NCI-H82 (cell line): ENCODE results near the gene GIGYF2.
A peak's percentile ranks its signal among the peaks of the same experiment; 100 is the strongest.
"Not testable (repeated sequence)": the region's sequence is repeated elsewhere in the genome, so short reads cannot be mapped to it uniquely, and the experiment has no call there.

Experiments
- DNase-seq: peaks from one replicate; lab custom pipeline; 2025; lab: John Stamatoyannopoulos, UW

The GIGYF2 gene

DNA sequence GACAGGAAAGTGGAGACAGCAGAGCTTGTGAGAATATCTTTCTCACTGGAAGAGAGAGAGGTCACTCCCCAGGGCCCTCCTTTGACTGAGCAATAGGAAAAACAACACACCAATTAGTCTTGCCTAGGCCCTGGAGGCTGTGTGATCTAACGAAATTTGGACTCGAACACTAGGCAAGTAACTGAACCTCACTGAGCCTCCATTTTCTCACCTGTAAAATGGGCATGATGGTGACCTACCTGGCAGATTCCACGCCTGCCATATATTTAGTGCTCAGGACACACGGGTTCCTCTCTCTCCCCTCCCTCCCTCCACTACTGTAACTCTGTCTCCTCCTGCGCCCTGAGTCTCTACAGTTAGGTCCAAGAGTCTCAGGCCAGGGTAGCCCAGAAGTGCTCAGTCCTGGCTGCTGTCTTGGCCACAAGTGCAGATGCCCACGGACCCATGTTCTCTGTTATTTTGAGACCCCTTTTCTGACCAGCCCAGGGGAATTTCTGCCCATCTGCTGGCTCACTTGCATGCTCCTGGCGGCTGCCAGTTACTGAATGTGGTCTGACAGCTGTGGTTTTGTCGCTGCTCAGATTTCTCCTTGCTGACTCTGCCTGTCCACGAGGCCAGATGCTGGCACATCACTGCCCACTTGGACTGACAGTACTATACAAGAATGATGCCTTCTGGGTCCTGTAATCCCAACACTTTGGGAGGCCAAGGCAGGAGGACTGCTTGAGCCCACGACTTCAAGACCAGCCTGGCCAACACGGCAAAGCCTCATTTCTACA is 9.6 kb upstream of the GIGYF2 start:
- no peak for DNase-seq

GRCh38 chr2:232688201-232688600 is 8.9 kb upstream of the GIGYF2 start:
- no peak for DNase-seq

GRCh38 chr2:232689152-232689910 is 7.8 kb upstream of the GIGYF2 start:
- DNase-seq = peak; percentile 28

DNA sequence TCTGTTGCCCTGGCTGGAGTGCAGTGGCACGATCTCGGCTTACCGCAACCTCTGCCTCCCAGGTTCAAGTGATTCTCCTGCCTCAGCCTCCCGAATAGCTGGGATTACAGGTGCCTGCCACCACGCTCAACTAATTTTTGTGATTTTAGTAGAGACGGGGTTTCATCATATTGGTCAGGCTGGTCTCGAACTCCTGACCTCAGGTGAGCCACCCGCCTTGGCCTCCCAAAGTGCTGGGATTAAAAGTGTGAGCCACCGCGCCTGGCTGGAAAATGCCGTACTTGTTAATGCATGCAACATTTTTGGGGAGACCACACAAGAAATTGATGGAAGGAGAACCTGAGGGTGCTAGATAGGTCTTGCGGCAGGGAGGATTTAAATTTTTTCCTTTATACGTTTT is 6.0 kb upstream of the GIGYF2 start:
- not testable (repeated sequence) for DNase-seq

DNA sequence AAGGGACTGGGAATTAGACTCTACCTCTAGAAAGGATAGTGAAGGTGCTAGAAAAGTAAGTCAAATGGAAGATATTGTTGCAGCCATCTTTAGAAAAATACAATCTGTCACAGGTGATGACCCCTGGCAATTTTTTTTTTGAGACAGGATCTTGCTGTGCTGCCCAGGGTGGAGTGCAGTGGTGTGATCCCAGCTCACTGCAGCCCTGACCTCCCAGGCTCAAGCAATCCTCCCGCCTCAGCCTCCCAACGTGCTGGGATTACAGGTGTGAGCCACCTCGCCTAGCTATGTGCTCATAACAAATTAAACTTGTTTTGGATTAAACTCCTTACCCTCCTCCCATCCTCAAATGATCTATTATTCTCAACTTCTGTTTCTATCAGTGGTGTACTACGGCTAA is 3.8 kb upstream of the GIGYF2 start:
- no peak for DNase-seq

- peak; percentile 54 for DNase-seq
Measured at GRCh38 chr2:232696609-232697058, 497 bp upstream of the GIGYF2 start.

GRCh38 chr2:232697807-232698110 is 628 bp downstream of the GIGYF2 start:
- peak; percentile 65 for DNase-seq

DNA sequence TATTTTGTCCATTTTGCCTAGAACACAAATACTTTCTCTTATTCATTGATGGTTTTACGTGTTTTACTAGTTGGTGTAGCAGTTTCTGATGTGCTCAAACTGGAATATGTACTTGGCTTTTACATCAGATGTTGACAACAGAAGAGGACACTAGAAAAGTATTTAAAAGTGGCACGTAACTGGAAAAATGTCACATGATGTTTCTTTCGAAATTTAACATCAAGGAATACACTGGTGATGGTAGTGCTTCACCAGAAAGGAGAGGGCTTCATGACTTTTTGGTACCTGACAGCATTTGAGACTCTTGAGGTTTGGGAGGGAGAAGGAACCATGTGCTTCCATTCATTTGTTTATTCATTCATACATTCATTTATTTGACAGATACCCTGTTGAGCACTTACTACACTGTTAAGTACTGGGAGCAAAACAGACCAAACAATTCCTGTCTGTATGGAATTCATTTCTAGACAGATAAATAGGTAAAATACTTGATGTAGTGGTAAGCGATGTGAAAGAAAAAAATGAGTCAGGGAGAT is 1.5 kb downstream of the GIGYF2 start:
- no peak for DNase-seq

GRCh38 chr2:232699110-232699509 is 2.0 kb downstream of the GIGYF2 start:
- DNase-seq = peak; percentile 40

GRCh38 chr2:232700154-232700553 is 3.0 kb downstream of the GIGYF2 start:
- DNase-seq = no peak

DNA sequence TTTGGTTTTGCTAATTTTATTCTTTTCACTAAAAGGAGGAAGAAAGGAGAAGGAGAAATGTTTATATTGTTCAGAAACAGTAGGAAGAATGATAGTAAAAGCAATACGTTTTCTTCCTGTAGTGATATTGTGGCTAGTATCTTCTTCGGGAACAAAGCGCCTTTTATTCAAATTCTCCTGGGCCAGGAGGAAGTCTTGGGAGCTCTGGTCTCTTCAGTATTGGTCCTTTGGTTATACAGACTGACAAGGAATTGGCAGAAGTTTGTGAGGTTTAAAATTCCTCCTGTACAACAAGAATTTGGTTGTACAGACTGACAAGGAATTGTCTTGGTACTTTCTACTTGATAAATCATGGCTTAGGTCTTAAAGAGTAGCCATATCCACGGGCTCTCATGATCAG is 9.9 kb downstream of the GIGYF2 start:
- no peak for DNase-seq

DNA sequence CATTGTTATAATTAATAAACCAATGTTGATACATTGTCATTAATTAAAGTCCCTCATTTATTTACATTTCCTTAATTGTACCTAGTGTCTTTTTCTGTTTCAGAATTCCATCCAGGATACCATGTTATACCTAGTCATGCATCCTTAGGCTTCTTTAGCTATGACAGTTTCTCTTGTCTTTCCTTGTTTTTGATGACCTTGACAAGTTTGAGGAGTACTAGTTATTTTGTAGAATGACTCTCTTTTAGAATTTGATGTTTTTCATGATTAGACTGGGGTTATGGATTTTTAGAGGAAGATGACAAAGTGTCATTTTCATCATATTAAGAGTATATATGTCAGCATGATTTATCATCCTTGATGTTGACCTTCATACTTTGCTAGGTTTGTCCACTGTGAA is 16.4 kb downstream of the GIGYF2 start:
- no peak for DNase-seq

GRCh38 chr2:232714969-232715368 is 17.8 kb downstream of the GIGYF2 start:
- no peak for DNase-seq

DNA sequence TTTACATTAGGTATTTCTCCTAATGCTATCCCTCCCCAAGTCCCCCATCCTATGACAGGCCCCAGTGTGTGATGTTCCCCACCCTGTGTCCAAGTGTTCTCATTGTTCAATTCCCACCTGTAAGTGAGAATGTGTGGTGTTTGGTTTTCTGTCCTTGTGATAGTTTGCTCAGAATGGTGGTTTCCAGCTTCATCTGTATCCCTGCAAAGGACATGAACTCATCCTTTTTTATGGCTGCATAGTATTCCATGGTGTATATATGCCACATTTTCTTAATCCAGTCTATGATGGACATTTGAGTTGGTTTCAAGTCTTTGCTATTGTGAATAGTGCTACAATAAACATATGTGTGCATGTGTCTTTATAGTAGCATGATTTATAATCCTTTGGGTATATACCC is 22.9 kb downstream of the GIGYF2 start:
- DNase-seq = not testable (repeated sequence)

GRCh38 chr2:232721261-232721660 is 24.1 kb downstream of the GIGYF2 start:
- no peak for DNase-seq

- DNase-seq = no peak
Measured at GRCh38 chr2:232721882-232722281, 24.8 kb downstream of the GIGYF2 start.

DNA sequence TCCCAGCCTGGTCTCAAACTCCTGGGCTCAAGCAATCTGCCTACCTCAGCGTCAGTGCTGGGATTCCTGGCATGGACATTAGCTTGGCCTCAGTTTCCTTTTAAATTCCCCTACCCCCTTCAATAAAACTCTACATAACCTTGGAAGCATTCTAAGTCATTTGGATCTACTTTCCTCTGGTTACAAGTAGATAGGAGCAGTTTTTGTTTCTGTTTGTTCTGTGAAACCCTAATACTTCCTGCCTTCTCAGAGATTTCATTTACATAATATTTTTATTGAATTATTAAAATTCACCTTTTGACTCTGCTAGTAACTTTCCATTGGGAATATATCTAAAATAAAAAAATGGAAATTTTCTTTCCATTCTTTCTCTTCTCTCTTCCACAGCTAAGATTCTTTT is 25.9 kb downstream of the GIGYF2 start:
- no peak for DNase-seq

GRCh38 chr2:232728785-232729184 is 31.7 kb downstream of the GIGYF2 start:
- DNase-seq = no peak

DNA sequence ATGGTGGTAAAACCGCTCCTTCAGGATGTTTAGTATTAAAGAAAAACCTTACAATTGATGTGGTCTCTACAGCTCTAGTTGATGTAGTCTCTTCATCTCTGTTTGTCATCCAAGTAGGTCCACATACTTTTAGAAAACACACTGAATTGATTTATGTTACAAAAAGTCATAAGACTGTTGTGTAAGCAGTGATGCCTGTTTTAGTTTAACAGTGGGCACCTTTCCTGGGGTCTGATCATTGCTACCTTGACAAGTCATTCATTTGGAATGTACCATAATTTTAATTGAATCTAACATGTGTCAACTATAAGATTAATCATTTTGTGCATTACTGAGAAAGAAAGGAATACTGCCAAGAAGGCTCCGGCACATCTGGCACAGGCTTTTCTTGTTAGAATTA is 34.3 kb downstream of the GIGYF2 start:
- no peak for DNase-seq

GRCh38 chr2:232741294-232741693 is 44.2 kb downstream of the GIGYF2 start:
- no peak for DNase-seq

- no peak for DNase-seq
Measured at GRCh38 chr2:232741972-232742371, 44.8 kb downstream of the GIGYF2 start.

DNA sequence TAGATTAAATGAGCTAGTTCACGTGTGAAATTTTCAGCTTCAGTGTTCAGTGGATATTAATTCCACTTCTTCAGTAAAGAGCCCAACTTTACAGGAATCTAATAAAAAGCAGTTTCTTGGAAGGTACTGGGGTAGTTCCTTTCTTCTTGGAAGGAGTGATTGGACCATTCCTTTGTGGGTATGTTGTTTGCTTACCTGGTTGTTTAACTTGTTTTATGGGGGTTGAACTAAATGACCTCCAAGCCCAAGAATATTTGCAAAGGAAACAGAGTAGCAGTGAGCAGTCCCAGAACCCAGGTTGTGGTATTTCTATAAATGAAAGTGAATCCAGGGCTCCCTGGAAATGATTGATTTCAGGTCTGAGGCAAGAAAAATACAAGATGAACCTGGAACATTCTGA is 47.8 kb downstream of the GIGYF2 start:
- DNase-seq = no peak

DNA sequence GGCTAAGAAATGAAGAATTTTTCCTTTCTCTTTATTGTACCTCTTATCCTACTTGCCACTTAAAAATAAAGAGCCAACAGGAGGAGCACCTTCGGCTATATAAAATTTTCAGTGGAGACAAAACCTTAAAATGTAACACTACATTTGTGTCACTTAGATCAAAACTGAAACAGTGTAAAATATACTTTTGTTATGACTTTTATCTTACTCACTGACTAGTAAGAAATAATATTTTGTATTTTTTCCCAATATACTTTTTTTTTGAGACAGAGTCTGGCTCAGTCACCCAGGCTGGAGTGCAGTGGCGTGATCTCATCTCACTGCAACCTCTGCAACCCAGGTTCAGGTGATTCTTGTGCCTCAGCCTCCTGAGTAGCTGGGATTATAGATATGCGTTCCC is 50.9 kb downstream of the GIGYF2 start:
- no peak for DNase-seq
